GM21825 (cell line): ENCODE measurements around the gene RCN2.
"Not testable (repeated sequence)": the region's sequence is repeated elsewhere in the genome, so short reads cannot be mapped to it uniquely, and the experiment has no call there.

Source experiments
- ATAC-seq: cut with Tn5 transposase; IDR thresholded peaks from one replicate; pipeline ENCODE4 v1.9.1; 2021; ENCODE audit warnings: mild to moderate bottlenecking, moderate library complexity; ENCODE audit not compliant: unreplicated experiment

The RCN2 gene, protein sequence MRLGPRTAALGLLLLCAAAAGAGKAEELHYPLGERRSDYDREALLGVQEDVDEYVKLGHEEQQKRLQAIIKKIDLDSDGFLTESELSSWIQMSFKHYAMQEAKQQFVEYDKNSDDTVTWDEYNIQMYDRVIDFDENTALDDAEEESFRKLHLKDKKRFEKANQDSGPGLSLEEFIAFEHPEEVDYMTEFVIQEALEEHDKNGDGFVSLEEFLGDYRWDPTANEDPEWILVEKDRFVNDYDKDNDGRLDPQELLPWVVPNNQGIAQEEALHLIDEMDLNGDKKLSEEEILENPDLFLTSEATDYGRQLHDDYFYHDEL

DNA sequence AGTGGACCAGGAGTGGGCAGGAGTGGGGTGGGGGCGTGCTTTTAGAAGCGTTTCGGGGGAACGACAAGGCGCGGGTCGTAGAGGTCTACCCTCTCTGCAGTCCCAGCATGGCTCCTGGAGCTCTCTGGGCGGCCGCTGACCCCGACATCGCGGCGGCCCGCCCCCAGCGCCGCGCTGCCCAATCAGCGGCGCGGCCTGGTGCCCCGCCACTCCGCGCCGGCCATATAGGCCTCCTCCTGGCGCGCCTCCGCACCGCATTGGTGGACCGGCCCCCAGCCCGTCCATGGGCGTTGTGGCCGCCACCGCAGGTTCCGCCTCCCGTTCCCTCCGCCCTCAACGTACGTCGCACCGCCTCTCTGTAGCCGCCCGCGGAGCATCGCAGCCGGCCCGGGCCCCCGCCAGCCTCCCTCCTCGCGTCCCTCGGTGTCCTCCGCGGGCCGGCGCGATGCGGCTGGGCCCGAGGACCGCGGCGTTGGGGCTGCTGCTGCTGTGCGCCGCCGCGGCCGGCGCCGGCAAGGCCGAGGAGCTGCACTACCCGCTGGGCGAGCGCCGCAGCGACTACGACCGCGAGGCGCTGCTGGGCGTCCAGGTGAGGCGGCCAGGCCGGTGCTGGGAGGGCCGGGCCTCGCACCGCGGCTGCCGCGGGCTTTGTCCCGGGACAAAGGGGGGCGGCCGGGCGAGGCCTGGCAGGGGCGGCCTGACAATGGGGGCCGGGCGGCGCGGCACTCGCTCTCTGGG is at the start of gene RCN2:
RCN2 (plus strand) TSS at position 353 of the 738 bp plus-strand sequence; CDS start at position 446, 93 bp downstream.
- ATAC-seq: peak; percentile 98

DNA sequence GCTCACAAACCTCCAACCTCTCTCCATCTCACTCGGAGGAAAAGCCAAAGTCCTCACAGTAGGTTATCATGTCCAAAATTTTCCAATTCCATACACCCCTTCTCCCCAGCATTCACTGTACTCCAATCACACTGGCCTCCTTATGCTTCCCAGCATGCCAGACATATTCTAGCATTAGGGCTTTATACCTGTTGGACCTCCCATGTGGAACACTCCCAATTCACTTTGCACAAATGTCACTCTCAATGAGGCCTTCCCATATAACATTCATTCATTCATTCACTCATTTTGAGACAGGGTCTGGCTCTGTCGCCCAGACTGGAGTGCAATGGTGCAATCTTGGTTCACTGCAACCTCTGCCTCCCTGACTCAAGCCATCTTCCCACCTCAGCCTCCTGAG is 46.3 kb upstream of the RCN2 start:
- ATAC-seq: no peak

GRCh38 chr15:76887280-76888141 is 44.0 kb upstream of the RCN2 start:
- ATAC-seq: not testable (repeated sequence)

- not testable (repeated sequence) for ATAC-seq
These were observed 38.7 kb upstream of the RCN2 start for GRCh38 chr15:76892836-76893235.

GRCh38 chr15:76894174-76894573 is 37.4 kb upstream of the RCN2 start:
- ATAC-seq: no peak

GRCh38 chr15:76898102-76898501 is 33.4 kb upstream of the RCN2 start:
- ATAC-seq: no peak

GRCh38 chr15:76899176-76899930 is 32.2 kb upstream of the RCN2 start:
- ATAC-seq: not testable (repeated sequence)

DNA sequence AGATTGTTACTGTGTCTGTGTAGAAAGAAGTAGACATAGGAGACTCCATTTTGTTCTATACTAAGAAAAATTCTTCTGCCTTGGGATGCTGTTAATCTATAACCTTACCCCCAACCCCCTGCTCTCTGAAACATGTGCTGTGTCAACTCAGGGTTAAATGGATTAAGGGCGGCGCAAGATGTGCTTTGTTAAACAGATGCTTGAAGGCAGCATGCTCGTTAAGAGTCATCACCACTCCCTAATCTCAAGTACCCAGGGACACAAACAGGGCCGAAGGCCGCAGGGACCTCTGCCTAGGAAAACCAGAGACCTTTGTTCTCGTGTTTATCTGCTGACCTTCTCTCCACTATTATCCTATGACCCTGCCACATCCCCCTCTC is 31.6 kb upstream of the RCN2 start:
- ATAC-seq: not testable (repeated sequence)

DNA sequence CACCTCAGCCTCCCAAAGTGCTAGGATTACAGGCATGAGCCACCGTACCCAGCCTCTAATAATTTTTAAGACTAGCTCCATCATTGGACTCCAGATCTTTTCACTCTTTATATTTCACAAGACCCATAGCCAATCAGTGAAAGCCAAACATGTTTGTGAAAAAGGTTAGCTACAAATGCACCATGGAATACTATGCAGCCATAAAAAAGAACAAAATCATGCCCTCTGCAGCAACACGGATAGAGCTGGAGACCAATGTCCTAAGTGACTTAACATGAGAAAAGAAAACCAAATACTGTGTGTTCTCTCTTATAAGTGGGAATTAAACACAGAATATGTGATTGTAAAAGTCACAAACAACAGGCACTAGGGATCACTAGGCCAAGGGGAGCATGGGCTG is 29.6 kb upstream of the RCN2 start:
- ATAC-seq: no peak

DNA sequence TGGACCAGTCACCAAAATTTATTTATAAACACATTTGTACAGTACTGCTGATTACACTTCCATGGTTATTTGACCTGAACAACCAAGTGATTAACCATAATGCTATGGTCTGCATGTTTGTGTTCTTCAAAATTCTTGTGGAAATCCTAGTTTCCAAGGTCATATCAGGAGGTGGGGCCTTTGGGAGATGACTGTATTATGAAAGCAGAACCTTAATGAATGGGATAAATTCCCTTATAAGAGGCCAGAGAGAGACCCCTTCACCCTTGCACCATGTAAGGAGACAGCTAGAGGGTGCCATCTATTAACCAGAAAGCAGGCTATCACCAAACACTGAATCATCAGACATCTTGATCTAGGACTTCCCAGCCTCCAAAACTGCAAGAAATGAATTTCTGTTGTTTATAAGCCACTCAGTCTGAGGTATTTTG is 28.3 kb upstream of the RCN2 start:
- no peak for ATAC-seq

- peak; percentile 26 for ATAC-seq
These were observed 27.0 kb upstream of the RCN2 start for GRCh38 chr15:76904461-76905012.

DNA sequence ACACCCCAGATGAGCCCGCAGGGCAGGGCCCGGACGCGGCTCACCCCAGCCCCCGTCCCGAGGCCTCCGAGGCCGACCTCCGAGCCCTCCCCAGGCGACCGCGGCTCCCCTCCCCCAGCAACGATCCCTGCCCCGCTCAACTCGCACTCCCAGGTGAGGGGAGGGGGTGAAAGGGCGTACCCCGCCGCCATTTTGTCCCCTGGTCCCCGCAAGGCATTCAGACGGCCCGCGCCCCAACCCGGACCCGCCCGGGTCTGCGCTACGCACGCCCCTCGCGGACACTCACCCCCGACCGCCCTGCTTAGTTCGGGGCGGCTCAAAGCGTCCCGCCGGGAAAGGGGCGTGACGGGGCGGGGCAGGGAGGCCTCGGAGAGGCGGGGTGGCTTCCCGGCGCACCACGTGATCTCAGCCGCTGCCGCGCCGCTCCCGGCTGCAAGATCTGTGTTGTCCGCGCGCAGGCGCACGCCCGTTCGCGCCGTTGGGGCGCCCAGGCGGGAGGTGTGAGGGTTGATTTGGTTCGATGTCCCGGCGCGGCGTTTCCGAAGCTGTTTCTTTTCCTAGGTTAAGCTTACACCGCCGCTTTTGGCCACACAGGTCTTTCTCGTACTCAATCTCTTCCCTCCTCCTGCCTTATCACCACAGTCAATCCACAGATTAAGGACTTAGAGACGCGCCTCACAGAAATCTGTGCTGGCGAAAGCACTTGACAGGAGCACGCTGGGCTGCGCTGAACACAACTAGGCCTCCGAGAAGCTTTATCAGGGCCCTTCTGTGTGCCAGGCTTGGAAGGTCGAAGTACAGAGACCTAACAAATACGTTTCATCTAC is 26.3 kb upstream of the RCN2 start, which contains the start of gene SCAPER:
SCAPER (minus strand) TSS at position 328 of the 827 bp plus-strand sequence. CDS start 21,523 bp downstream, outside the sequence.
- ATAC-seq: peak; percentile 83

GRCh38 chr15:76905855-76906254 is 25.7 kb upstream of the RCN2 start:
- no peak for ATAC-seq

DNA sequence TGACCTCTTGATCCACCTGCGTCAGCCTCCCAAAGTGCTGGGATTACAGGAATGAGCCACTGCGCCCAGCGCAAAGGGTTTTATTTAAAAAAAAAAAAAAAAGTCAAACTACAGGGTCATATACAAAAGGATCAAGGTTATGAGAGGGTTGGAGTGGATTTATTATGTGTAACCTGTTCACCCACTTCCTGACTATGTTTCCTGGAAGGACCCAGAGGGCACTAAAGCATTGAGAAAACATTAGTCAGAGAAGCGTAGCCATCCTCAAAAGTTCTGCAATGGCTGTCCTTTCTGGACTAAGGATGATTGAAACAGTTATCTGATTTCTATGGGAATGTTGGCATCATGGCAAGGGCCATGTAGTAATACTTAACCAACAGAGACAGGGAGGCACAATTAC is 19.1 kb upstream of the RCN2 start:
- no peak for ATAC-seq

GRCh38 chr15:76913737-76914136 is 17.8 kb upstream of the RCN2 start:
- no peak for ATAC-seq

DNA sequence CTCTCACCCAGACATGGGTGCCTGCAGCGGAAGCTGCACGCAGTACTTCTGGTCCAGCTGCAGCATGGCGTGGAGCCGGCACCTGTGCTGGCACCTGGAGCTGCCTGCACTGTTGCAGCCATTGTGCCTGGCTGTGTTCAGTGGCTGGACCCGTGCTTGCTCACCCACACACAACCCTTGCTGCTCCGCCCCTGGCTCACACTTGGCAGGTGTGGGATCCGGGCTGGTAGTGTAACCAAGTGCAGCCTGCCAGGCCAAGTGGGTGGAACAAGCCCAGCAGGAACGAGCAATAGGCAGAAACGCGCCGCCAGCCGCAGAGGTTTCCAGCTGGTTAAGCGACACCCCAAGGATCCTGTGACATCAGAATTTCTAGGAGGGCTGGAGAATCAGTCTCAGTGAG is 15.2 kb upstream of the RCN2 start:
- ATAC-seq: no peak

GRCh38 chr15:76928201-76928600 is 3.3 kb upstream of the RCN2 start:
- ATAC-seq: no peak

DNA sequence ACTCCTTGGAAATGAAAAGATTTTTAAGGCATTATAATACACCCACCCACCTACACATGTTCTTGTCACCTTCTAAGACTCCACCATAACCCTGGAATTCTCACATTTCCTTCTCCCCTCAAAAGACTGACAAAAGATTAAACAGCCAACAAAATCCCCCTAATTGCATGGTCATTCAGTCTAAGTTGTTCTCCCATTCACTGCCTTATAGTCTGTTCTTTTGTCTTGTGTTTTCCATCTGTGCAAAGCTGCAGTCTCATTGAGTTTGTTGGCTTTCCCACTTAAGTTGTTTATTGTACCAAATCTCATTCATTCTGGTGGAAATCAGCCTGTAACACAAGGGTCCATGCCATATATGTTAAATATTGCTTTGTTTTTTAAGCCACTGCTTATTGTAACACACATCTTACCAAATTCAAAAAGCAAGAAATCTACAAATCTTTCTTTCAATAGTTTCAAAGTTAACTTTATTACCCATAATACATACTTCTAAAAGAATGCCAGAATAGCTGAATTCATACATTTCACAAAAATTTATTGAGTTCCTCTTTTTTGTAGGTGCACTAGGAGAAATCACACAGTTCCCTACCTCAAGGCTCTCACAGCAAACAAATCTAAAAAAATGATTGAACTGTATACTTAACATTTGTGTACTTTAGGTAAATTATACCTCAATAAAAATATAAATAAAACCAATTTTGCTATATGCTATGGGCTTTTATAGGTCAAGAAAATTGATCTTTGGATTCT is 2.4 kb upstream of the RCN2 start:
- ATAC-seq: no peak
